HL-60 (cell line): ENCODE measurements around the gene DOCK10.
A peak's percentile ranks its signal among the peaks of the same experiment; 100 is the strongest.

Source experiments
- DNase-seq, 2 experiments: peaks; one replicate each; pipeline ENCODE4 v3.0.0-alpha.2; 2010 to 2020; ENCODE audit warnings: low read depth in 1 of 2, low spot score in 1 of 2
- H3K27ac ChIP-seq: fragments of 250-450 bp; sonication (Bioruptor Pico); replicated peaks from 2 replicates; pipeline ENCODE4 v1.5.1; 2020; ENCODE audit warnings: mild to moderate bottlenecking, moderate library complexity
- H3K27me3 ChIP-seq: fragments of 250-450 bp; sonication (Bioruptor Pico); 2 replicates; pipeline ENCODE4 v1.5.1; 2021; ENCODE audit warnings: mild to moderate bottlenecking, moderate library complexity; ENCODE audit not compliant: insufficient read depth, poor library complexity, severe bottlenecking
- H3K4me3 ChIP-seq: replicated peaks from 2 replicates; pipeline ENCODE4 v1.5.1; 2011; ENCODE audit warnings: mild to moderate bottlenecking, control low read depth, low read length; ENCODE audit not compliant: insufficient read depth
- CTCF ChIP-seq: IDR thresholded peaks from one replicate; pipeline ENCODE4 v1.5.1; 2011; ENCODE audit warnings: low read length, control low read depth, inconsistent platforms; ENCODE audit not compliant: insufficient read depth
- GABPA ChIP-seq: IDR thresholded peaks from 2 replicates; pipeline ENCODE4 v1.6.1; 2012; ENCODE audit warnings: low read depth
- POLR2AphosphoS5 ChIP-seq: IDR thresholded peaks from 2 replicates; pipeline ENCODE4 v1.6.1; 2012; ENCODE audit warnings: low read depth
- SPI1 ChIP-seq: IDR thresholded peaks from 2 replicates; pipeline ENCODE4 v1.6.1; 2012; ENCODE audit warnings: low read depth, mild to moderate bottlenecking, borderline replicate concordance
- TF ChIP-seq, protein P1 (sequence below): IDR thresholded peaks from 2 replicates; pipeline ENCODE4 v1.6.1; 2012; ENCODE audit warnings: low read depth; ENCODE audit not compliant: insufficient replicate concordance

DOCK10 gene

DNA sequence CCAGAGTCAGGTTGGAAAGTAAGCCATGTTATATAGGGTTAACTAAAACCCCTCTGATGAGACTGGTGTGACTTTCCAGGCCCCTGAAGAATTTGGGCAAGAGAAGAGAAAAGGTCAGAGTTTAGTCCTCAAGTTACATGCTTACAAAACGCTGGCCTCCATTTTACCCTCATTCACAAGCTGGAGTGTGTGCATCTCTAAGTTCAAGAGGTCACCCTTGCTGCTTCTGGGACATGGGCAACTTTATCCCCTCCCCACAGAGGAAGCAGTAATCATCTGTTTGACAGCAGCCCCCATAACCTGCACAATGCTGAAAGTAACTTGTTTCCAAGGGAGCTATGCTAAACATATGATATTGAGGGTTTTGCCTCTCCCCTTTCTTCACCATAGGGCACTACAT is 240.9 kb downstream of the DOCK10 start:
- H3K27me3 ChIP-seq = no peaks in the 10 kb centered on the region
- TF ChIP-seq, protein P1, sequence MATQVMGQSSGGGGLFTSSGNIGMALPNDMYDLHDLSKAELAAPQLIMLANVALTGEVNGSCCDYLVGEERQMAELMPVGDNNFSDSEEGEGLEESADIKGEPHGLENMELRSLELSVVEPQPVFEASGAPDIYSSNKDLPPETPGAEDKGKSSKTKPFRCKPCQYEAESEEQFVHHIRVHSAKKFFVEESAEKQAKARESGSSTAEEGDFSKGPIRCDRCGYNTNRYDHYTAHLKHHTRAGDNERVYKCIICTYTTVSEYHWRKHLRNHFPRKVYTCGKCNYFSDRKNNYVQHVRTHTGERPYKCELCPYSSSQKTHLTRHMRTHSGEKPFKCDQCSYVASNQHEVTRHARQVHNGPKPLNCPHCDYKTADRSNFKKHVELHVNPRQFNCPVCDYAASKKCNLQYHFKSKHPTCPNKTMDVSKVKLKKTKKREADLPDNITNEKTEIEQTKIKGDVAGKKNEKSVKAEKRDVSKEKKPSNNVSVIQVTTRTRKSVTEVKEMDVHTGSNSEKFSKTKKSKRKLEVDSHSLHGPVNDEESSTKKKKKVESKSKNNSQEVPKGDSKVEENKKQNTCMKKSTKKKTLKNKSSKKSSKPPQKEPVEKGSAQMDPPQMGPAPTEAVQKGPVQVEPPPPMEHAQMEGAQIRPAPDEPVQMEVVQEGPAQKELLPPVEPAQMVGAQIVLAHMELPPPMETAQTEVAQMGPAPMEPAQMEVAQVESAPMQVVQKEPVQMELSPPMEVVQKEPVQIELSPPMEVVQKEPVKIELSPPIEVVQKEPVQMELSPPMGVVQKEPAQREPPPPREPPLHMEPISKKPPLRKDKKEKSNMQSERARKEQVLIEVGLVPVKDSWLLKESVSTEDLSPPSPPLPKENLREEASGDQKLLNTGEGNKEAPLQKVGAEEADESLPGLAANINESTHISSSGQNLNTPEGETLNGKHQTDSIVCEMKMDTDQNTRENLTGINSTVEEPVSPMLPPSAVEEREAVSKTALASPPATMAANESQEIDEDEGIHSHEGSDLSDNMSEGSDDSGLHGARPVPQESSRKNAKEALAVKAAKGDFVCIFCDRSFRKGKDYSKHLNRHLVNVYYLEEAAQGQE = no peak
- TF ChIP-seq CTCF (no peak), SPI1 (no peak), GABPA (no peak), POLR2AphosphoS5 (no peak)
- H3K27ac ChIP-seq = no peak overlapping the region
- no peak overlapping the region for H3K4me3 ChIP-seq
- DNase-seq = no peak

GRCh38 chr2:224799691-224800090 is 242.6 kb downstream of the DOCK10 start:
- no peak overlapping the region for H3K4me3 ChIP-seq
- TF ChIP-seq GABPA = no peak
- TF ChIP-seq, protein P1 = no peak
- TF ChIP-seq SPI1 = no peak
- no peak for TF ChIP-seq CTCF
- no peak for TF ChIP-seq POLR2AphosphoS5
- DNase-seq = peak in 1 of 2 experiments; percentile 25
- H3K27ac ChIP-seq = no peak overlapping the region
- no peaks in the 10 kb centered on the region for H3K27me3 ChIP-seq

- TF ChIP-seq POLR2AphosphoS5 = no peak
- TF ChIP-seq SPI1 = no peak
- TF ChIP-seq GABPA = no peak
- TF ChIP-seq CTCF = no peak
- TF ChIP-seq, protein P1 = no peak
- no peak overlapping the region for H3K4me3 ChIP-seq
- H3K27me3 ChIP-seq = no peaks in the 10 kb centered on the region
- DNase-seq = no peak
- no peak overlapping the region for H3K27ac ChIP-seq
Observed at GRCh38 chr2:224798180-224798579, 244.1 kb downstream of the DOCK10 start.
